ENCODE data around the gene RIMS3.
"Not testable (repeated sequence)": the region's sequence is repeated elsewhere in the genome, so short reads cannot be mapped to it uniquely, and the experiment has no call there.

Gene RIMS3

DNA sequence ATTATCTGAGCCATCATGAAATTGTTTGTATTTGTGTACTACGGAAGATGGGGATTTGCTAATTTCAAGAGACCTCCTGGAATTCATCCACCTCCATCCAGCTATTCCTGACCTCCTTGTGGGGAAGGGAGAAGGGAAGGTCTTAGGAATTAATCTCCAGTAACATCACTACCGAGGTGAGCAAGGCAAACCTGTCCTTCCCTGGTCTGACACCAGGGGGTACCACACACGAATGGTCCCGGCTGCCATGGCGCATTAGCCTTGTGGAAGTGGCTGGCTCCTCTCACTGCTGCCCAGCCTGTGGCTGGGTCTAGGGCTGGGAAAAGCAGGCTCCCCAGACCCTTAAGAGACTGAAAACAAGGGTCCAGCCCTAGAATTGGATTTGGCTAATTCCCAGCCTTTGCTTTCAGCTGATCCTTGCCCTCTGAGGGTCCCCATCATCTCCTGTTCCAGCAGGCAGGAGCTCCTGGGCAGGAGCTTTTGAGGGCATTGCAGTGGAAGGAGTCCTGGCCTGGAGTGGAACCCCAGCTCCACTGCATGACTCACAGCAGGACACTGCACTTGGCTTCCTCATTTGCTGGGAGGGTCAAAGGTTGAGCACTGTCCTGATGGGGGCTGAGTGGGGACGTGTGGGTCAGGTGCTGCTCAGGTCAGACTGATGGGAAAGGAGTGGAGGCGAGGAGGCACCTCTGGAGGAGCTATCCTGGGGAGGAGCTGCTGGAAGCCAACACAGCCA, 34.8 kb downstream of the RIMS3 start:
- DNase-seq (ENCODE audit: low read depth), result no peak

- not testable (repeated sequence) for DNase-seq (ENCODE audit: low read depth)
These were observed 35.9 kb downstream of the RIMS3 start for GRCh38 chr1:40629546-40629945.

- DNase-seq (ENCODE audit: low read depth), result no peak
These were observed 36.6 kb downstream of the RIMS3 start for GRCh38 chr1:40628903-40629292.

DNA sequence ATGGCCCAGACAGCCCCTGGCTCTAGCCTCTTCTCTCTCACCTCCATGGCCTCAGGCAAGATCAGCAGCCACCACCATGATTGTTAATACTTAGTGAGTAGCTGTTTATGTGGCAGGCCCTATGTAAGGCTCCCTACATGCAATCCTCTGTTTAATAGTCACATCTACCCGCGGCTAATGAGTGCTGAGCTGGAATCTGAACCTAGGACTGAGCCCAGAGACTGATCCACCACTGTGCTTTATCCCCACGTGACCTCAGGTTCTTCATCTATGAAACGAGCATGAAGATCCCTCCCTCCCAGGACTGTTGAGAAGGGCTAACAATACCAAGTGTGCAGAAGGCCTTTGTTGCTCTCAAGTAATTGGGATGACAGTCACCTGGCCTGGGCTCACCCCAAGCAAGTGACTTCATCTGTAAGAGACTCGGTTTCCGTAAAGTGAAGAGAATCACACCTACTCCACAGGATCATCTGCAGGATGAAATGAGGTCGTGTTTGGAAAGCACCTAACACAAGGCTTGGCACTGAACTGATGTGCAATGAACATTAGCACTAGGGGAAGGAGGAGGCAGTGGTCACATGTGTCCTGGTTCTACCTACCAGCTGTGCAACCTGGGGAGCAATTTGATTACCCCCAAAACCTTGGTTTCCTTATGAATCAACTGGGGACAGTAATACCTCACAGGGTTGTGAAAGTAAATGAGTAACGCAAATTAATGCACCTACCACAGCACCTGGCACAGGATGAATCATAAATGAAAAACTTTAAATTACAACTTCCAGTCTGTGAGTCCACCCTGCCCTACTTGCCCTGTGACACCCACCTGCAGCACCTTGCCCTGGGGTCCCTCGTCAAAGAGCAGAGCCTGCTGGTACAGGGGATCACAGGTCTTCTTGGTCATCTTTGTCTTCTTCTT, 37.2 kb downstream of the RIMS3 start:
- DNase-seq (ENCODE audit: low read depth), result no peak

DNA sequence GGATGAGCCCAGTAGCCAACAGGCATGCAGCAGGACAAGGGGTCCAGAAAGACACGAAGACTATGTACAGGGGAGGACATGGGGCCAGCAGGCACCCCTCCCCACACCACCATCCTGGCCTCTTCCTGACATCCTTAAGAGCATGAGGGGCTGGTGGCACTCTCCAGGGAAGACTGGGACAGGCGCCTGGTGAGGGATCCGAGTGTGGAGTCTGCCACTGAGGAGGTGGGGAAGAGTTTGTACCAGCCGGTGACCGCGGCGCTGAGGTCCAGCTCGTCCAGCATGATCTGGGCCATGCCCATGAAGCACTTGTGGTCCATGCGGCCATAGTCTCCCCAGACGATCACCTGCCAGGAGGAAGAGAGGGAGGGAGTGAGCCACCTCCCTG, 39.1 kb downstream of the RIMS3 start:
- no peak for DNase-seq (ENCODE audit: low read depth)

GRCh38 chr1:40625476-40626382, 39.8 kb downstream of the RIMS3 start:
- no peak for DNase-seq (ENCODE audit: low read depth)

- no peak for DNase-seq (ENCODE audit: low read depth)
These were observed 40.4 kb downstream of the RIMS3 start for GRCh38 chr1:40625076-40625475.

- no peak for DNase-seq (ENCODE audit: low read depth)
These were observed 42.4 kb downstream of the RIMS3 start for GRCh38 chr1:40622936-40623629.

DNA sequence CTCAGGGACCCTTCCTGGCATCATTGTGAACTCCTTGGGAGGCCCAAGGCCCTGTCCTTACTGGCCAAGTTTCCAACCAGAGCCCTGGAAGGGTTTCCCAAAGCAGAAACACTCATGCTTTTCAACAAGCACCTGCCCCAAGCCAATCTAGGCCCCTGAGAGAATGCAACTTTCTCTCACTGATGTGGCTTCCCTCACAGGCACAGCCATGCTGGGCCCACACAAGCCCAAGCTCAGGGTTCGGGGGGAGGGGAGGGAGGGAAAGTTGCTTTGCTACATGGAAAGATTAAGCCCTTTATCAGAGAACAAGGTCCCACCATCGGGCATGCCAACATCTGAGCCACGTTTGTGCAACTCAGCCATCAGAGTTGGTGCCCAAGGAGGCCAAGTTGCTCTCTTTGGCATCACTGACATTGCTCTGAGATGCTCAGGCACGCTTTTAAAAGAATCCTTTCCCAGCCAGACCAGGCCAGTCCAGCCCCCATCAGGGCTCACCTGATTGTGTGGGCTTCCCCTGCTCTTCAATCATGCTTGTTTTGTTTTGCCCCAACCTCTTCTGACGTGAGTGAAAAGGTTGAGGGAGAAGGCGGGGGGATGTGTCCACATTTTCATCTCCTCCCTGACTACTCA, 43.5 kb downstream of the RIMS3 start:
- DNase-seq (ENCODE audit: low read depth), result no peak

GRCh38 chr1:40620586-40621210, 44.8 kb downstream of the RIMS3 start:
- DNase-seq (ENCODE audit: low read depth), result no peak

DNA sequence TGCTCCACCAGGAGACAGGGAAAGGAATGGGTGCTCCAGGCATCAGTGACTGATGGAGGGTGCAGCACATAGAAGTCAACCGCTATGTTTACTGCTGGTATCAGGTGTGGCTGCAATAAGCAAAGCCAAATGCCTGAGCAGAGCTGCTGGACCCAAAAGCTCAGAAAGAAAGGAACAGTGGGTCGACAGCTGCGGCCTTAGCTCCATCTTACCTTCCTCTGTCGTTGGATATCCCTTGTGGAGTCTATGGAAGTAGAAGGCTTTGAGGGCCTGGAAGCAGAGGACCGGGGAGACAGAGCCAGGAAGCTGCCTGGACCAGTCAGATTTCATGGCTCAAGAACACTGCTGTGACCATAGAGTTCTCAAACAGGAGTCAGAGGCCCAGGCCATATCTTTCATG, 45.3 kb downstream of the RIMS3 start:
- DNase-seq (ENCODE audit: low read depth), result no peak

DNA sequence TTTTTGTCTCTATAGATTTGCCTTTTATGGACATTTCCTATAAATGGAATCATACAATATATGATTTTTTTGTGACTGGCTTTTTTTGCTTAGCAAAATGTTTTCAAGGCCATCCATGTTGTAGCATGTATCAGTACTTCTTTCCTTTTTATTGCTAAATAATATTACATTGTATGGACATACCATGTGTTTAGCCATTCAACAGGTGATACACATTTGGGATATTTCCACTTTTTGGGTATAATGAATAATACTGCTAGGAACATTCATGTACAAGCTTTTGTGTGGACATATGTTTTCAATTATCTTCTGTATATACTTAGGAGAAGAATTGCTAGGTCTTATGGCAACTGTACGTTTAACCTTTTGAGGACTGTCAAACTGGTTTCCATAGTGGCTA, 47.4 kb downstream of the RIMS3 start:
- no peak for DNase-seq (ENCODE audit: low read depth)

DNA sequence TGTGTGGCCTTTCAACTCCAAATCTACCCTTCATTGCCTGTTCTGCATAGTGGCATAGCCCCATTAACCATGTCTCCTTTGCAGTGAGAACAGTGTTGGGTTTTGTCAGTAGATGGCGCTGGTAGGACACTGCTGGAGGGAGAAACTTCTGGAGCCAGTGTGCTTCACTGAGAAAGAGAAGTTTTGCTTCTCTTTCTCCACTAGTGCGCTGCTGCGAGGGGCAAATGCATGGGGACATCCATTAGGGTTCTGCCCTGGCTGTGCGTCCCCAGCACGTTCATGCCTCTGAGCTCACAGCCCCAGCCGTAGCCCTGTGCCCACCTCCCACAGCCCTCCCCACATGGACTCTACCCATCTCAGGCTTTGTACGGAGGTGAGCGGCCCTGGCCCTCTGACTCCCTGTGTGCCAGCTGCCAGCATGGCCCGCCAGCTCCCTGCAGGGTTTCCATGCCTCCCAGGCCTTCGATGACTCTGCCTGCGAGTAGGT, 53.1 kb downstream of the RIMS3 start:
- peak; percentile 51 for DNase-seq (ENCODE audit: low read depth)

DNA sequence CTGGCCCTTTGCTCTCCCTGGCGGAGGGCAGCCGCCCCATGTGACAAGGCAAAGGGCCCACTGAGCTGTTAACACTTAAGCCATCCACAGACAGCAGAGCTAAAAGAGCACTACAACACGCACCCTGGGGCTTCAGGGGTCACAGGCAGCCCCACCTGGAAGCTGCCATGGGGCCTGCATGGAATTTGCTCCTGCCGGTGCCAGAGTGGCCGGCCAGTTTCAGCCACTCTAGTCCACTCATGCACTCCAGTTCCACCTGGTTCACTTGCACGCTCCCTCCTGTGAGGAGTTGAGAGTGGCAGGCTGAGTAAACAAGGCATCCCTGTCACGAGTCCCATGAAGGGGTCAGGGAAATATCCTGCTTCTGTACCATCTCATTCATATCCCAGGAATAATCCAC, 55.3 kb downstream of the RIMS3 start:
- DNase-seq (ENCODE audit: low read depth), result no peak

DNA sequence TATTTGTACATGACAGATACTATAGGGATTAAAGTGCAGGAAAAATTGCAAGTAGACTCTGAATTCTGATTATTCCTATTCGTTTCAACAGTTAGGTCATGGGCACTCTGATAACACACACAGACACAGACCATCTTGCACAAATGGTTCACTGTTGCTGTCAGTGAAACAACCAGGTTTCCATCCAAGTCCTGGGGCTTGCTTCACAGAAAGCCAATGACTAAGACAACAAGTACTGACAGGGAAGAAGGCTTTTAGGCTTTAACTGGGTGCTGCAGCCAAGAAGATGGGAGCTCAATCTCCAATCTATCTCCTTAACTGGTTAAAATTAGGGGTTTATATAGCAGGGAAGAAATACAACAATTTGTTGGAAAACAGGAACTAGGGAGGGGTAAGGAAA, 57.6 kb downstream of the RIMS3 start:
- DNase-seq (ENCODE audit: low read depth), result no peak

- DNase-seq (ENCODE audit: low read depth), result no peak
These were observed 58.5 kb downstream of the RIMS3 start for GRCh38 chr1:40606978-40607377.

DNA sequence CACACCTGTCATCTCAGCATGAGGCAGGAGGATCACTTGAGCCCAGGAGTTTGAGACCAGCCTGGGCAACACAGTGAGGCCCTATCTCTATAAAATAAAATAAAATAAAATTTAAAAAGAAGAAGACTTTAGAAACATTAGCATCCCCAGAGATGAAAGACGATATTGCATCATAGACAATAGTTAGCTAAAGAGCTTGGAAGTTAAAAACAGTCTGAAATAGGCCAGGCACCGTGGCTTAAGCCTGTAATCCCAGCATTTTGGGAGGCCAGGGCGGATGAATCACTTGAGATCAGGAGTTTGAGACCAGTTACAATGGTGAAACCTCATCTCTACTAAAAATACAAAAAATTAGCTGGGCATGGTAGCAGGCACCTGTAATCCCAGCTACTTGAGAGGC, 59.3 kb downstream of the RIMS3 start:
- DNase-seq (ENCODE audit: low read depth), result no peak

DNA sequence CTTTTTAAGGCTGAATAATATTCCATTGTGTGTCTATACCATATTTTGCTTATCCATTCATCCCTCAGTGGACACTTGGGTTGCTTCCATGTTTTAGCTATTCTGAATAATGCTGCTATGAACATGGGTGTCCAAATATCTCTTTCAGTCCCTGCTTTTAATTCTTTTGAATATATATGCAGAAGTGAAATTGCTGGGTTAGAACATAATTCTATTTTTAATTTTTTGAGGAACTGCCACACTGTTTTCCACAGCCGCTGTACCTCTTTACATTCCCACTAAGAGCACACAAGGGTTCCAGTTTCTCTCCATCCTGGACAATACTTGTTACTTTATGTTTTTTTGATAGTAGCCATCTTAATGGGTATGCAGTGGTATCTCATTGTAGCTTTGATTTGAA, 65.6 kb downstream of the RIMS3 start:
- no peak for DNase-seq (ENCODE audit: low read depth)

GRCh38 chr1:40595623-40596022, 69.9 kb downstream of the RIMS3 start:
- DNase-seq (ENCODE audit: low read depth), result no peak

GRCh38 chr1:40594187-40594531, 71.3 kb downstream of the RIMS3 start:
- no peak for DNase-seq (ENCODE audit: low read depth)

Data from activated T-helper 9 cell treated with anti-CD3 and anti-CD28 coated beads, Interleukin-2, amount 50 U/mL, for 16 hours (primary cell).